ENCODE results near the gene IER5L. TPM values are rescaled to one million over a fixed set of nuclear protein-coding genes. Genes with fewer than 3 reads are reported as not detected.
"Not testable (repeated sequence)": the region's sequence is repeated elsewhere in the genome, so short reads cannot be mapped to it uniquely, and the experiment has no call there.

The IER5L gene
- total RNA-seq, 1 experiment from 2014 or later, result 92.7 TPM

DNA sequence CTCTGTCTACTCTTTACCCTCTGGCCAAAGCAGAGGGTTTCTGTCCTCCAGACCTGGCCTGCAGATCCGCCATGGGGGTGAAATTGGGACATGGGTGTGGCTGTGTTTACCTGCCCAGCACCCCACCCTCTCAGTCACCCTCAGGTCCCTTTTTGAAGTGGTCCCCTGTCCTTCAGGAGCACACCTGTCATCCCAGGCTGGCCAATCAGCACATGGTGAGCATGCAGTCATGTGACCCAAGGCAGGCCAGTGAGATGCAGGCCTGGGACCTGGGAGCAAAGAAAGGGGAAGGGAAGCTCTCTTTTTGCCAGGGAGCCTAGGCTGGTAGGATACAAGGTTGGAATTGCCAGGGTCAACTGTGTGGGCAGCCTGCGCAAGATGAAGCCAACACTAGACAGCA is 28.3 kb upstream of the IER5L start:
- in situ Hi-C loops (cut with HindIII; ENCODE audit: low sequenced_read_pairs), result no loop called here
- DNase-seq (ENCODE audit: low spot score), result no peak

- in situ Hi-C loops (cut with HindIII; ENCODE audit: low sequenced_read_pairs), result no loop called here
- no peak for DNase-seq (ENCODE audit: low spot score)
Observed at GRCh38 chr9:129204840-129205239, 26.8 kb upstream of the IER5L start.

DNA sequence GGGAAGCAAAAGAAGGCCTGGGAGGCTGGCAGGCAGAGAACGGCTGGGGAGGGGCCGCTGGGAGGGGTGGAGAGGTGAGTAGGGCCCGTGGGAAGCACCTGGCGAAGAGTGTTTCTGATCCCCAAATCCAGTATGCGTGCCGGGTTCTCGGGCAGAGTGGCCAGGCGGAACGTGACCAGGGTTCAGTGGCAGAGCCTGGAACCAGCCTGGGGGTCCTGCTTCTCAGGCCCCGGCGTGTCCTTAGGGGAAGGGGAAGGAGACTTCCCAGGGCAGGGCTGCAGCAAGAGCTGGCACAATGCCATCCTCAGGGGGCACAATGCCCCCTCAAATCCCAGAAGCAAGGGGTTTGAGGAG is 25.5 kb upstream of the IER5L start:
- in situ Hi-C loops (cut with HindIII; ENCODE audit: low sequenced_read_pairs), result no loop called here
- DNase-seq (ENCODE audit: low spot score), result no peak

- DNase-seq (ENCODE audit: low spot score), result peak; percentile 86
- in situ Hi-C loops (cut with HindIII; ENCODE audit: low sequenced_read_pairs), result no loop called here
Observed at GRCh38 chr9:129202613-129203555, 24.8 kb upstream of the IER5L start.

DNA sequence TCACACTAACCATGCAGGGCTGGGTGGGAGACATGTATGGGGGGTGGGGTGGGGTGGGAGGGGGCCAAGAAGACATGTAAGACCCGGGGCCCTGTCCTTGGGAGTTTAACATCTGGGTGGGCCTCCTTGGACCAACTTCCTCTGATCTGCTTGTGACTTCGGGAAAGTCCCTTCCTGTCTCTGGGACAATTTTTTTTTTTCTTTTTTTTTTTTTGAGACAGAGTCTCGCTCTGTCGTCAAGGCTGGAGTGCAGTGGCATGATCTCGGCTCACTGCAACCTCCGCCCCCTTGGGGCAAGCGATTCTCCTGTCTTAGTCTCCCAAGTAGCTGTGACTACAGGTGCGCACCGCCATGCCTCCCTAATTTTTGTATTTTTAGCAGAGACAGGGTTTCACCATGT is 23.8 kb upstream of the IER5L start:
- in situ Hi-C loops (cut with HindIII; ENCODE audit: low sequenced_read_pairs), result no loop called here
- no peak for DNase-seq (ENCODE audit: low spot score)

DNA sequence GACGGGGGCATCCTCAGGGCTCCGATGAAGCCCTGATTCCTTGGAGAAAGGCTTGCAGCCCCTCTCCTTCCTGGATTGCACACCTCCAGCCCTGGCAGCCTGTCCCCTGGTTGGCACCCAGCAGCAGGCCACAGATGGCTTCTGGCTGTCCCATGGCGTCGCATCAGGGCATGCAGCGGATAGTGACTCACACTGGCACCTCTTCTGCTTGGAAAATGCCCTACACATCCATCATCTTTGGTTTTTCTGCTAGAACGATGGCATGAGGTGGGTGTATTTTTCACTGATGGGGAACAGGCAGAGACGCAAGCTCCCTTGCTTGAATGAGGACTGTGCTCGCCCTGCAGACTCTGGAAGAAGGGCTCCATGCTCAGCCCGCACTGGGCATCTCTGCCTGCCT is 23.2 kb upstream of the IER5L start:
- DNase-seq (ENCODE audit: low spot score), result no peak
- in situ Hi-C loops (cut with HindIII; ENCODE audit: low sequenced_read_pairs), result no loop called here

DNA sequence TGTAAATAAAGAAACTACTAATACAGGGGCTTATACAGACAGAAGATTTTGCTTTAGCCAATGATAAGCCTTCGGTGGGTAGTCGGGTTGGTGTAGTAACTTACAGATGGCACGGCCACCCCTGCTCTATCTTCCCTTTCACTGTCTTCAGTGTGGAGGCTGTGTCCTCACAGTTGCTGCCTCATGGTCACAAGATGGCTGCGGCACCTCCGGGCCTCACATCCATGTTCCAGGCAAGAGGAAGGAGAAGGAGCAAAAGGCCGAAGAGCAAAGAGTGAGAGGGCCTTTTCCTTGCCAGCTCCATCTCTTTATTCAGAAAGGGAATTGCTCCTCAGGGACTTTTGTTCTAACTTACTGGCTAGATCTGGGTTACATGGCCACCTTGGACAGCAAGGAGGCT is 22.2 kb upstream of the IER5L start:
- in situ Hi-C loops (cut with HindIII; ENCODE audit: low sequenced_read_pairs), result no loop called here
- DNase-seq (ENCODE audit: low spot score), result no peak

GRCh38 chr9:129199044-129199435 is 21.0 kb upstream of the IER5L start:
- in situ Hi-C loops (cut with HindIII; ENCODE audit: low sequenced_read_pairs), result no loop called here
- DNase-seq (ENCODE audit: low spot score), result no peak

DNA sequence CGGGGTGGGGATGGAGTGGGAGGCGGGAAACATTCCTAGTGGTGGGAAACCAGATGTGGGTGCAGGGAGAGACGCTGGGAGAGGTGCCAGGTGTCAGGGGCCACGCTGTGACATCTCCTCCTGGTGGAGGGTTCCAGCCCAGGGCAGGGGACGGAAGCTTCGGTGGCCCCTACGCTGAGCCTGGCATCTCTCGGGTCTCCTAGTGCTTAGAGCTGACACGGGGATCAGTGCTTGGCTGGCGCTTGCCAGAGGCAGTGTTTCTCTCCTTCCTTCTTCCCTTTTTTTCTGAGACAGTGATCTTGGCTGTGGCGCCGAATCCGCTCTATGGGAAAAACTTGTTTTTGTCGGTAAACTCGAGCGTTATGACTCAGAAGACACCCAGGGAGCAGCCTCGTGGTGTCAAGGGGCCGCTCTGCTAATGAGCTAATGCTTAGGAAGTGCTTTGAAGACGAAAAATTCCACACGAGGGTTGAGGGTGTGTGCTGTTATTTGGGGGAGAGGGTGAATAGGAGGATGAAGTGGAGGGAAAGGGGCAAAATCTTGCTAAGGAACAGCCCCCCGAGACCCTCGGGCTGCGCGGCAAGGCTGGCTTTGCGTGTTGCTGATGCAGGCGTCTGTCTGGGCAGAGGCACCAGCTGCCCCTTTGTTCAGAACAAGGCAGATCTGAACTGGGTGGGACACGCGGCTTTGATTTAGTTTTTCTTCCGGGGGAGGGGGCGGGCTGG is 20.4 kb upstream of the IER5L start:
- DNase-seq (ENCODE audit: low spot score), result no peak
- in situ Hi-C loops (cut with HindIII; ENCODE audit: low sequenced_read_pairs), result no loop called here

DNA sequence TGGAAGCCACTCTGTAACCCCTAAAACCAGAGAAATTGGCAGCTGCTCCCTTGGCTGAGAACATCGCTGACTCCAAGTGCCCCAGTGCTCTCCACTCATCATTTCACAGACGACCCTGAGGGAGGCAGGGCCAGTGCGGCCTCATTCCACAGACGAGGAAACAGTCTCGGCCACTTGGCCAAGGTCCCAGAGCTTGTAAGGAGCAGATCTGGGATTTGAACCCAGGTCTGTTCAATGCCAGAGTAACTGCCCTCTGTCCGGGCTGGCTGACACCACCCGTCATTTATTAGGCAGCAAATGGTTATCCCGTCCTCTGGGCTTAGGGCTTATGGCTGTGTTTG is 19.9 kb upstream of the IER5L start:
- in situ Hi-C loops (cut with HindIII; ENCODE audit: low sequenced_read_pairs), result no loop called here
- no peak for DNase-seq (ENCODE audit: low spot score)

DNA sequence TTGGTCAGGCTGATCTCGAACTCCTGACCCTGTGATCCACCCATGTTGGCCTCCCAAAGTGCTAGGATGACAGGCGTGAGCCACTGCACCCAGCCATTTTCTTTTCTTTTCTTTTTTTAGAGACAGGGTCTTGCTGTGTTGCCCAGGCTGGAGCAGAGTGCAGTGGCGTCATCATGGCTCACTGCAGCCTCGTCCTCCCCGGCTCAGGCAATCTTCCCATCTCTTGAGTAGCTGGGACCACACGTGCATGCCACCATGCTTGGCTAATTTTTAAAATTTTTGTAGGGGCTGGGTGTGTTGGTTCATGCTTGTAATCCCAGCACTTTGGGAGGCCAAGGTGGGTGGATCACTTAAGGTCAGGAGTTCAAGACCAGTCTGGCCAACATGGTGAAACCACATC is 19.0 kb upstream of the IER5L start:
- in situ Hi-C loops (cut with HindIII; ENCODE audit: low sequenced_read_pairs); DNase-seq (ENCODE audit: low spot score): not testable (repeated sequence)

DNA sequence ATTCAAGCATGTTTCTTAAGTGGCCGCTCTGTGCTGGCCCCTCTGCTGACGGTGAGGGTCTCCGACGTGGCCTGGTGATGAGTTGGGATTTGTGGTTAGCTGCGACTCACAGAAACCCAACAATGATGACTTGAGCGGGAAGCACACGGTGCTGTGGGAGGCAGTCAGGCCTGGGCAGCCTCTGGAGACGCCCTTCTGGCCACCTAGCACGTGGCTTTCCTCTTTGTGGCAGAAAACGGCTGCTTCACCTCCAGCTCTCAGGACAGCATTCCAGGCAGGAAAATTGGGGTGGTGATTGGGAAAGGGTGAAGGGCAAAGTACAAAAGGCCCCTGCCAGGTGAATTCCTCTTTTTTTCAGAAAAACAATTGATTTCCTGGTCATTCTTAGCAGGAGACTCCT is 17.5 kb upstream of the IER5L start:
- in situ Hi-C loops (cut with HindIII; ENCODE audit: low sequenced_read_pairs), result no loop called here
- DNase-seq (ENCODE audit: low spot score), result no peak

GRCh38 chr9:129194221-129194620 is 16.2 kb upstream of the IER5L start:
- in situ Hi-C loops (cut with HindIII; ENCODE audit: low sequenced_read_pairs), result no loop called here
- DNase-seq (ENCODE audit: low spot score), result no peak

DNA sequence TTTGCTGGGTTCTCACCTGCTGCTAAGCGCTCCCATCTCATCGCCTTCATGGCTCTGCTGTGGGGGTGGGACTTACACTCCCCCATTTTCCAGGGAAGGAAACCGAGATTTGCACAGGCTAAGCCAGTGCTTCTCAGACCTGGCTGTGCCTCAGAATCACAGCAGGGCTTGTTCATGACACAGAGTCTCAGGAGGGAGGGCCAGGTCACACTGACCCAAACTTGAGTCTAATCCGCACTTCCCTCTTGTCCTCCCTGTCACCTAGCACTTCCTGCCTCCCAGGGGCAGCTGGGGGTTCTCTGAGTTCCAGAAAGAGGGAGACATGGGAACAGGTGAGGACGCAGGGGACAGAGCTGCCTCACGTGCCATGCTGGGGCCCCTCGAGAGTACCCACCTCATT is 15.6 kb upstream of the IER5L start:
- in situ Hi-C loops (cut with HindIII; ENCODE audit: low sequenced_read_pairs), result no loop called here
- no peak for DNase-seq (ENCODE audit: low spot score)

DNA sequence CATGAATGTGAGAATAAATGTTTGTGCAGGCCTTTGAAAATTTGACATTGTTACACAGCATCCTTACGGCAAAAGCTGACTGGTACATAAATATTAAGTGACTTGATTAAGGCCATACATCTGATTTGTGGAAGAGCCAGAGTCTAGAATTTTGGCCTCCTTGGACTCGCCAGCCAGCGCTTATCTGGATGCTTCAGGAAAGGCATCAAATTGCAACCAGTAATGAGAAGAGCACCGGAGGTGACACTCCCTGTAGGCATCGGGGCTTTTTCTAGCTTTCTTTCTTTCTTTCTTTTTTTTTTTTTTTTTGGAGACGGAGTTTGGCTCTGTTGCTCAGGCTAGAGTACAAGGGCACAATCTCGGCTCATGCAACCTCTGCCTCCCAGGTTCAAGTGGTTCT is 13.2 kb upstream of the IER5L start:
- in situ Hi-C loops (cut with HindIII; ENCODE audit: low sequenced_read_pairs), result no loop called here
- DNase-seq (ENCODE audit: low spot score), result no peak

- DNase-seq (ENCODE audit: low spot score); in situ Hi-C loops (cut with HindIII; ENCODE audit: low sequenced_read_pairs): not testable (repeated sequence)
Observed at GRCh38 chr9:129189971-129190370, 11.9 kb upstream of the IER5L start.

GRCh38 chr9:129187042-129187441 is 9.0 kb upstream of the IER5L start:
- in situ Hi-C loops (cut with HindIII; ENCODE audit: low sequenced_read_pairs), result no loop called here

GRCh38 chr9:129185991-129186390 is 7.9 kb upstream of the IER5L start:
- in situ Hi-C loops (cut with HindIII; ENCODE audit: low sequenced_read_pairs), result no loop called here
- DNase-seq (ENCODE audit: low spot score), result no peak

More at GRCh38 chr9:129187042-129187441, 9.0 kb upstream of the IER5L start:
- DNase-seq (ENCODE audit: low spot score), result no peak

- in situ Hi-C loops (cut with HindIII; ENCODE audit: low sequenced_read_pairs), result no loop called here
- DNase-seq (ENCODE audit: low spot score), result no peak
Observed at GRCh38 chr9:129185402-129185801, 7.3 kb upstream of the IER5L start.

DNA sequence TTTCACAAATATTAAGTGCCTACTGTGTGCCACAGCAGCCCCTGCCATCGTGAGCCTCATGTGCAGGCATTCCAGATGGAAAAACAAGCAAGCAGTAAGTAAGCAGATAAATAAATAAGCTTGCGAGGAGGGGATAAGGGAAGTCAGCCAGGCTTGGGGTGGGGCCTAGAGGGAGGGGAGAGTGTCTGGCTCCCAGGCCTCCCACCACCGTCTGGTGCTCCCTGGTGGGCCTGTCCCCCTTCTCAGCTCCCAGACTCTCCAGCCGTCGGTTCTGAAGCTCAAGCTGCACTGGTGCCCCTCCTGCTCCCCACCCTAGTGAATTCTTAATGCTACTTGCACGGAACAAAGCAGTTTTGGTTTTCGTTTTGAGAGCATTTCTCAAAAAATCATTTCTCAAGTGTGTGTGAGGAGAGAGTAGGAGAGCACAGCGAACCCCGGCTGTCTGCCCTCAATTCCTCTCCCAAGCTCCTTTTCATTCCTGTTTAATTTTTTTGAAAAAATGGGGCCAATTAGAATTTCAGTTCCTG is 6.6 kb upstream of the IER5L start:
- no peak for DNase-seq (ENCODE audit: low spot score)
- in situ Hi-C loops (cut with HindIII; ENCODE audit: low sequenced_read_pairs), result no loop called here

DNA sequence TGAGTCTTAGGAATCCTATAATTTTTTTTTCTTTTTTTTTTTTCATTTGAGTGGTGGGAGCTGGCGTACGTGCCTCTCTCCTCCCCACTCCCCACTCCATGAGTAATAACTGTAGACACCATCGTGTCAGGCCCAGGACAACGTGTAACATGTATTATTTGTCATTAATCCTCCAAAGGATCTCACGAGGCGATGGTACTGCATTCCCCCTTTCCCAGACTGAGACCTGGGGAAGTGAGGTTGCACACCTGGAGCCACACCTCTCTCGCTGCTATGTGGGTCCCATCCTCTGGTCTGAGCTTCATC is 6.1 kb upstream of the IER5L start:
- DNase-seq (ENCODE audit: low spot score), result no peak
- in situ Hi-C loops (cut with HindIII; ENCODE audit: low sequenced_read_pairs), result no loop called here
